Liver (tissue), 9 donors: Measurements from ENCODE around the gene GLP2R. TPM values are rescaled to one million over a fixed set of nuclear protein-coding genes. Genes with fewer than 3 reads are reported as not detected.

Source experiments
- DNase-seq: peaks from one replicate; pipeline ENCODE4 v3.0.0-alpha.2; 2017; ENCODE audit warnings: low spot score
- H3K27ac ChIP-seq, 2 donors: one replicate each; pipeline ENCODE4 v1.7.0; 2013; ENCODE audit warnings: inconsistent platforms in 2 of 2, low read length in 2 of 2, control low read depth in 1 of 2, low read depth in 1 of 2, mild to moderate bottlenecking in 1 of 2
- H3K27me3 ChIP-seq, 4 donors: one replicate each; pipeline versions ENCODE4 v1.6.1 to v1.7.0; 2013; ENCODE audit warnings: low read length in 3 of 4, inconsistent platforms in 1 of 4, mild to moderate bottlenecking in 1 of 4, moderate library complexity in 1 of 4; ENCODE audit not compliant: control insufficient read depth in 4 of 4, insufficient read depth in 4 of 4
- H3K36me3 ChIP-seq, 4 donors: one replicate each; pipeline versions ENCODE4 v1.6.1 to v1.7.0; 2013; ENCODE audit warnings: low read length in 3 of 4, mild to moderate bottlenecking in 3 of 4, low read depth in 1 of 4, moderate library complexity in 1 of 4; ENCODE audit not compliant: control insufficient read depth in 4 of 4, insufficient read depth in 3 of 4
- H3K4me1 ChIP-seq, 4 donors: one replicate each; pipeline versions ENCODE4 v1.6.1 to v1.7.0; 2013; ENCODE audit warnings: low read length in 3 of 4, mild to moderate bottlenecking in 3 of 4, moderate library complexity in 1 of 4; ENCODE audit not compliant: control insufficient read depth in 4 of 4, insufficient read depth in 4 of 4
- H3K4me3 ChIP-seq, 3 donors: one replicate each; pipeline versions ENCODE4 v1.6.1 to v1.7.0; 2013; ENCODE audit warnings: low read length in 3 of 3, control low read depth in 1 of 3, low read depth in 1 of 3, mild to moderate bottlenecking in 1 of 3
- H3K9ac ChIP-seq, 2 donors: one replicate each; pipeline ENCODE4 v1.7.0; 2013; ENCODE audit warnings: low read length in 2 of 2, mild to moderate bottlenecking in 2 of 2, moderate library complexity in 2 of 2, control low read depth in 1 of 2, low read depth in 1 of 2
- H3K9me3 ChIP-seq, 4 donors: one replicate each; pipeline versions ENCODE4 v1.6.1 to v1.7.0; 2013; ENCODE audit warnings: low read length in 3 of 4; ENCODE audit not compliant: control insufficient read depth in 4 of 4
- CTCF ChIP-seq: fragments of 150-350 bp; IDR thresholded peaks from 2 replicates; pipeline ENCODE4 v1.5.1; 2017; ENCODE audit warnings: improper control_type of control experiment, low read depth, low read length; ENCODE audit not compliant: missing input control
- EGR1 ChIP-seq, 2 donors: IDR thresholded peaks; 2 replicates each; pipeline ENCODE4 v1.6.1; 2016 to 2018; ENCODE audit warnings: antibody characterized with exemption in 2 of 2, low read depth in 2 of 2
- FOXA1 ChIP-seq: IDR thresholded peaks from 2 replicates; pipeline ENCODE4 v1.6.1; 2016; ENCODE audit warnings: antibody characterized with exemption
- FOXA2 ChIP-seq: IDR thresholded peaks from 2 replicates; pipeline ENCODE4 v1.6.1; 2016; ENCODE audit warnings: antibody characterized with exemption
- HNF4A ChIP-seq, 2 donors: conservative IDR thresholded peaks; 2 replicates each; pipeline ENCODE4 v1.6.1; 2016; ENCODE audit warnings: antibody characterized with exemption in 2 of 2, mild to moderate bottlenecking in 2 of 2
- HNF4G ChIP-seq: IDR thresholded peaks from 2 replicates; pipeline ENCODE4 v1.6.1; 2016; ENCODE audit warnings: antibody characterized with exemption
- MAX ChIP-seq: IDR thresholded peaks from 2 replicates; pipeline ENCODE4 v1.6.1; 2016; ENCODE audit warnings: antibody characterized with exemption
- RXRA ChIP-seq, 2 donors: IDR thresholded peaks; 2 replicates each; pipeline ENCODE4 v1.6.1; 2017 to 2018; ENCODE audit warnings: antibody characterized with exemption in 2 of 2, mild to moderate bottlenecking in 1 of 2
- TAF1 ChIP-seq: conservative IDR thresholded peaks from 2 replicates; pipeline ENCODE4 v1.6.1; 2016; ENCODE audit warnings: antibody characterized with exemption, mild to moderate bottlenecking
- ZBTB33 ChIP-seq: IDR thresholded peaks from 2 replicates; pipeline ENCODE4 v1.6.1; 2016; ENCODE audit warnings: antibody characterized with exemption
- WGBS: extraction: QIAGEN DNeasy Blood & Tissue Kit; methylation state at CpG from one replicate; pipeline ENCODE4 v1.1.7; 2013; 5-methylcytosine and 5-hydroxymethylcytosine counted together
- polyA plus RNA-seq, 2 donors: library from polyadenylated mRNA; stranded (reverse) in 1 of 2; unstranded in 1 of 2; fragments of 200-250 nt in 1 of 2; fragments of >200 nt in 1 of 2; fragmentation: Nextera tagmentation in 1 of 2; extraction: Ambion mirVana in 1 of 2; gene quantifications; one replicate each; pipeline versions ENCODE4 v1.2.1 to v1.2.3, GENCODE V29; 2013 to 2015
- total RNA-seq, 2 donors: library from RNA; depleted of rRNA; stranded (reverse); fragments of >200 nt; gene quantifications; one replicate each; pipeline ENCODE4 v1.2.3, GENCODE V29; 2014
- donor health status: healthy.
- donor health status: healthy.
- donor health status: healthy.
- donor health status: healthy.
- donor health status: healthy.

The GLP2R gene
- total and polyA plus RNA-seq, 4 donors: 0.39 to 1.4 (median 0.58) TPM

GRCh38 chr17:9940841-9941240 is 115.1 kb downstream of the GLP2R start:
- H3K4me3 ChIP-seq: no peak overlapping the region
- no peak overlapping the region for H3K27ac ChIP-seq
- H3K9me3 ChIP-seq: peaks cover 0 to 3% (median under 1%) of the 10 kb centered on the region in 4 donors
- H3K9ac ChIP-seq: no peak overlapping the region
- 76% methylated on average over 9 of the region's 9 CpGs for WGBS
- peaks cover 0 to 6% (median 2%) of the 10 kb centered on the region in 4 donors for H3K27me3 ChIP-seq
- peaks cover 0 to 2% (median 0%) of the 10 kb centered on the region in 4 donors for H3K36me3 ChIP-seq
- DNase-seq: no peak
- no peak for TF ChIP-seq MAX
- no peak for TF ChIP-seq HNF4G
- no peak for TF ChIP-seq ZBTB33
- TF ChIP-seq RXRA (IDR thresholded peaks at IDR 0.05): no peak
- no peak for TF ChIP-seq TAF1
- TF ChIP-seq EGR1 (IDR thresholded peaks at IDR 0.05; ENCODE audit: low read depth in 2 of 2): no peak
- no peak for TF ChIP-seq FOXA1
- no peaks in the 10 kb centered on the region for H3K4me1 ChIP-seq

GRCh38 chr17:9941305-9941704 is 115.6 kb downstream of the GLP2R start:
- no peak overlapping the region for H3K9ac ChIP-seq
- WGBS: 85% methylated on average over 13 of the region's 13 CpGs
- H3K4me3 ChIP-seq: no peak overlapping the region
- H3K27me3 ChIP-seq: peaks cover 0 to 6% (median 2%) of the 10 kb centered on the region in 4 donors
- no peak overlapping the region for H3K27ac ChIP-seq
- H3K9me3 ChIP-seq: peaks cover 0 to 3% (median under 1%) of the 10 kb centered on the region in 4 donors
- H3K36me3 ChIP-seq: peaks cover 0 to 2% (median 0%) of the 10 kb centered on the region in 4 donors
- TF ChIP-seq FOXA2 (no peak), CTCF (no peak), HNF4A (conservative IDR thresholded peaks at IDR 0.05) (no peak)
- H3K4me1 ChIP-seq: no peaks in the 10 kb centered on the region
- DNase-seq: no peak

Other genes with a start within 250 kb of the GLP2R start
- under 1 TPM in 1 of 2 donors, not detected in 1; 0.33 TPM for gene CFAP52, start 249.3 kb upstream of the GLP2R start, total RNA-seq
- gene CFAP52, start 249.3 kb upstream of the GLP2R start, polyA plus RNA-seq: not detected
- 1 to 10 TPM in 1 of 2 donors, under 1 TPM in 1; 0.42 to 7.4 TPM for gene USP43, start 180.4 kb upstream of the GLP2R start, total RNA-seq
- gene USP43, start 180.4 kb upstream of the GLP2R start, polyA plus RNA-seq: 1 to 10 TPM in 1 of 2 donors, under 1 TPM in 1; 0.68 to 1.2 TPM
- under 1 TPM in 1 of 2 donors, not detected in 1; 0.28 TPM for gene DHRS7C, start 34.3 kb upstream of the GLP2R start, total RNA-seq
- under 1 TPM in 1 of 2 donors, not detected in 1; 0.26 TPM for gene DHRS7C, start 34.3 kb upstream of the GLP2R start, polyA plus RNA-seq
- gene GSG1L2, start 3.8 kb upstream of the GLP2R start, total RNA-seq: not detected
- gene GSG1L2, start 3.8 kb upstream of the GLP2R start, polyA plus RNA-seq: not detected
- not detected for gene RCVRN, start 79.3 kb downstream of the GLP2R start, total RNA-seq
- not detected for gene RCVRN, start 79.3 kb downstream of the GLP2R start, polyA plus RNA-seq